ENCODE data around the gene JAKMIP2. TPM values are rescaled to one million over a fixed set of nuclear protein-coding genes. Genes with fewer than 3 reads are reported as not detected.

JAKMIP2 gene
- total and polyA plus RNA-seq, 2 donors (not counting 3 experiments of a cell fraction or from before 2014, with no cell fraction given): not detected

- intact Hi-C loops (cut with micrococcal nuclease) (no loop called here), dilution Hi-C loops (cut with MboI; ENCODE audit: extremely low pct_ligation_motif_present, low sequenced_read_pairs) (no loop called here)
- H3K36me3 ChIP-seq (ENCODE audit: control insufficient read depth in 2 of 2, extremely low read depth in 1 of 2, insufficient read depth in 2 of 2, low read length in 2 of 2): no peaks in the 10 kb centered on the region
- no peaks in the 10 kb centered on the region for H3K9me3 ChIP-seq (replicated peaks; ENCODE audit: control insufficient read depth, insufficient read depth, low read length)
- no peaks in the 10 kb centered on the region for H3K4me1 ChIP-seq (ENCODE audit: control insufficient read depth, extremely low read depth, insufficient read depth, low read length)
- no peak for DNase-seq (ENCODE audit: low read depth, low spot score)
- H3K27ac ChIP-seq (ENCODE audit: insufficient read depth, low read depth, low read length): no peak overlapping the region
- TF ChIP-seq, protein P1, sequence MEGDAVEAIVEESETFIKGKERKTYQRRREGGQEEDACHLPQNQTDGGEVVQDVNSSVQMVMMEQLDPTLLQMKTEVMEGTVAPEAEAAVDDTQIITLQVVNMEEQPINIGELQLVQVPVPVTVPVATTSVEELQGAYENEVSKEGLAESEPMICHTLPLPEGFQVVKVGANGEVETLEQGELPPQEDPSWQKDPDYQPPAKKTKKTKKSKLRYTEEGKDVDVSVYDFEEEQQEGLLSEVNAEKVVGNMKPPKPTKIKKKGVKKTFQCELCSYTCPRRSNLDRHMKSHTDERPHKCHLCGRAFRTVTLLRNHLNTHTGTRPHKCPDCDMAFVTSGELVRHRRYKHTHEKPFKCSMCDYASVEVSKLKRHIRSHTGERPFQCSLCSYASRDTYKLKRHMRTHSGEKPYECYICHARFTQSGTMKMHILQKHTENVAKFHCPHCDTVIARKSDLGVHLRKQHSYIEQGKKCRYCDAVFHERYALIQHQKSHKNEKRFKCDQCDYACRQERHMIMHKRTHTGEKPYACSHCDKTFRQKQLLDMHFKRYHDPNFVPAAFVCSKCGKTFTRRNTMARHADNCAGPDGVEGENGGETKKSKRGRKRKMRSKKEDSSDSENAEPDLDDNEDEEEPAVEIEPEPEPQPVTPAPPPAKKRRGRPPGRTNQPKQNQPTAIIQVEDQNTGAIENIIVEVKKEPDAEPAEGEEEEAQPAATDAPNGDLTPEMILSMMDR (IDR thresholded peaks at IDR 0.05; ENCODE audit: extremely low read depth in 1 of 2, insufficient read depth in 1 of 2, low read depth in 1 of 2, low read length in 2 of 2): no peak
- no peaks in the 10 kb centered on the region for H3K27me3 ChIP-seq (ENCODE audit: control insufficient read depth in 2 of 2, insufficient read depth in 2 of 2, low read length in 2 of 2)
- BruUV-seq (replicated peaks): no TSS peak
- H3K4me3 ChIP-seq (replicated peaks in 1 of 3; ENCODE audit: insufficient read depth in 1 of 3, low read depth in 1 of 3, low read length in 3 of 3): no peak overlapping the region
- H3K79me2 ChIP-seq (ENCODE audit: control insufficient read depth, insufficient read depth, low read length): no peaks in the 10 kb centered on the region
- no peak overlapping the region for H2AFZ ChIP-seq (ENCODE audit: low read depth, low read length)
- FAIRE-seq: no peak
- H3K4me2 ChIP-seq (ENCODE audit: insufficient read depth, low read length): no peak overlapping the region
- no peaks in the 10 kb centered on the region for H3K9me1 ChIP-seq (replicated peaks; ENCODE audit: control insufficient read depth, extremely low read depth, insufficient read depth, low read length)
- POLR2A ChIA-PET: no interaction called here
- CTCF ChIA-PET: no interaction called here
- no peaks in the 10 kb centered on the region for H4K20me1 ChIP-seq (replicated peaks; ENCODE audit: control insufficient read depth, extremely low read depth, insufficient read depth, low read length)
- H3K9ac ChIP-seq (replicated peaks; ENCODE audit: extremely low read depth, insufficient read depth, low read length): no peak overlapping the region
These were observed 171.0 kb downstream of the JAKMIP2 start for GRCh38 chr5:147611483-147611882.

- no peak overlapping the region for H3K27ac ChIP-seq (ENCODE audit: insufficient read depth, low read depth, low read length)
- dilution Hi-C loops (cut with MboI; ENCODE audit: extremely low pct_ligation_motif_present, low sequenced_read_pairs): no loop called here
These were observed 171.7 kb downstream of the JAKMIP2 start for GRCh38 chr5:147610798-147611197.

More at GRCh38 chr5:147610798-147611197, 171.7 kb downstream of the JAKMIP2 start:
- intact Hi-C loops (cut with micrococcal nuclease): no loop called here
- DNase-seq (ENCODE audit: low read depth, low spot score): no peak
- no peaks in the 10 kb centered on the region for H3K36me3 ChIP-seq (ENCODE audit: control insufficient read depth in 2 of 2, extremely low read depth in 1 of 2, insufficient read depth in 2 of 2, low read length in 2 of 2)
- H3K4me1 ChIP-seq (ENCODE audit: control insufficient read depth, extremely low read depth, insufficient read depth, low read length): no peaks in the 10 kb centered on the region
- POLR2A ChIA-PET: no interaction called here
- no peak overlapping the region for H3K4me2 ChIP-seq (ENCODE audit: insufficient read depth, low read length)
- no peak overlapping the region for H3K9ac ChIP-seq (replicated peaks; ENCODE audit: extremely low read depth, insufficient read depth, low read length)
- no TSS peak for BruUV-seq (replicated peaks)
- no peak for FAIRE-seq
- H3K9me1 ChIP-seq (replicated peaks; ENCODE audit: control insufficient read depth, extremely low read depth, insufficient read depth, low read length): no peaks in the 10 kb centered on the region
- TF ChIP-seq EZH2 (IDR thresholded peaks at IDR 0.05; ENCODE audit: borderline replicate concordance, low read depth, low read length, severe bottlenecking): no peak
- TF ChIP-seq, protein P2, sequence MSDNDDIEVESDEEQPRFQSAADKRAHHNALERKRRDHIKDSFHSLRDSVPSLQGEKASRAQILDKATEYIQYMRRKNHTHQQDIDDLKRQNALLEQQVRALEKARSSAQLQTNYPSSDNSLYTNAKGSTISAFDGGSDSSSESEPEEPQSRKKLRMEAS (IDR thresholded peaks at IDR 0.05; ENCODE audit: insufficient read depth, insufficient read length): no peak
- no peak for TF ChIP-seq POLR2A (IDR thresholded peaks at IDR 0.05; ENCODE audit: low read depth, low read length)
- no peak for TF ChIP-seq GATA2 (IDR thresholded peaks at IDR 0.05; ENCODE audit: insufficient read depth, insufficient read length, low read depth, low read length)
- no peak for TF ChIP-seq POLR2AphosphoS5 (IDR thresholded peaks at IDR 0.05; ENCODE audit: insufficient read depth, low read depth, low read length)
- no peak for TF ChIP-seq FOS (IDR thresholded peaks at IDR 0.05; ENCODE audit: borderline replicate concordance, insufficient read depth, low read length)
- no peak for TF ChIP-seq JUN (IDR thresholded peaks at IDR 0.05; ENCODE audit: borderline replicate concordance, insufficient read depth, insufficient read length, low read depth)
- TF ChIP-seq, protein P1 (IDR thresholded peaks at IDR 0.05; ENCODE audit: extremely low read depth in 1 of 2, insufficient read depth in 1 of 2, low read depth in 1 of 2, low read length in 2 of 2): no peak
- TF ChIP-seq MYC (IDR thresholded peaks at IDR 0.05; ENCODE audit: low read depth, low read length): no peak
- CTCF ChIA-PET: no interaction called here
- H2AFZ ChIP-seq (ENCODE audit: low read depth, low read length): no peak overlapping the region
- no peaks in the 10 kb centered on the region for H4K20me1 ChIP-seq (replicated peaks; ENCODE audit: control insufficient read depth, extremely low read depth, insufficient read depth, low read length)
- no peaks in the 10 kb centered on the region for H3K9me3 ChIP-seq (replicated peaks; ENCODE audit: control insufficient read depth, insufficient read depth, low read length)
- no peak overlapping the region for H3K4me3 ChIP-seq (replicated peaks in 1 of 3; ENCODE audit: insufficient read depth in 1 of 3, low read depth in 1 of 3, low read length in 3 of 3)
- no peaks in the 10 kb centered on the region for H3K79me2 ChIP-seq (ENCODE audit: control insufficient read depth, insufficient read depth, low read length)
- no peaks in the 10 kb centered on the region for H3K27me3 ChIP-seq (ENCODE audit: control insufficient read depth in 2 of 2, insufficient read depth in 2 of 2, low read length in 2 of 2)
